Stimulated activated CD4-positive, alpha-beta T cell treated with anti-CD3 and anti-CD28 coated beads, Interleukin-2, amount 100 ng/mL, for 4 hours (primary cell): ENCODE measurements around the gene RHAG.
"Not testable (repeated sequence)": the region's sequence is repeated elsewhere in the genome, so short reads cannot be mapped to it uniquely, and the experiment has no call there.

Experiments used
- DNase-seq: peaks from one replicate; pipeline ENCODE4 v3.0.0-alpha.2; 2020; ENCODE audit warnings: low read depth

Gene RHAG

DNA sequence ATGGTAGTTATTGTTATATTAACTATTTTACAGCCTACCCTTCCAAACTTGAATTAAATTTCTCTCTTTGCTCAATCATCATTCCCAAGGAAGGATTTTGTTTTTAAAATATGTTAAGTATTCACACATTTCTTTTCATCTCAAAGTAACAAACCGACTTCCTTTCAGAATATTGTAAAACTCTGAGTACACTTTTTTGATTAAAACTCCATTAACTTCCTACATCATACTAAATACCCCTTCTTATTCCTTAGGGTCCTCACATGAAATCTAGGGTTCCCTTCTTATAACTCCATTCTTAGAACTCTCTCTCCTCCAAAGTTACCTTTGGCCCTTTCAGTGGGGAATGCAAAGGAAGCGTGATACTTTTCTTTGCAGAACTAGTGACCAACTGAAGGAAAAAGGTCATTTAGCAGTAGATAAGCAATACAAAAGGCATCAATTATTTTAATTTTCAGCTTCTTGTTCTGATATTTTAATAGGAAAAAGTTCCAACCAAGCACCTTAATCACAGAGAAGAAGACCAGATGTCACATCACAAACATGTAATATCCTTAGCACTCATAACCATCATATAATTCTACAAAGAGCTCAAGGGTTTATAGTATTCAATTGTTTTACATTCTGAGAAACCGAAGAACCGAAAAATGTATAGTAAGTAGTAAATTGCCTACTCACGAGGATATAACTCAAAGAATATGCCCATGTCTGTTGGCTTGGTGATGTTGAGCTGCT is 494 bp downstream of the RHAG start:
- DNase-seq: no peak

DNA sequence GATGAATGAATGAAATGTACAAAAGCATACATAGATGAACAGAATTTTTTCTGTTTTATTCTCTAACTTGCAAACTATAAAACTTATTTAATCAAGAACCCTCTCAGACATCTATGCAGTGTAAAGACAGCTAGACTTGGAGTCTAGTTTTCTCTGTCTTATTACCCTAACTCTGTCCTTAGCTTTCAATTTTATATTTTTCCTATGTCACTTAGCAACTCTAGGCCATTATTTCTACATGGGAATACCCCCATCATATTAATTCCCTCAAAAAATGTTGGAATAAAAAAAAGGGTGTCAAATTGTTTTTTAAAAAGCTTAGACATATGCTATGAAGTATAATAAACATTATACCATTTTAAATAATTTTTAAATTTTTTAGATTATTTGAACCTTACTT is 1.2 kb downstream of the RHAG start:
- DNase-seq: no peak

DNA sequence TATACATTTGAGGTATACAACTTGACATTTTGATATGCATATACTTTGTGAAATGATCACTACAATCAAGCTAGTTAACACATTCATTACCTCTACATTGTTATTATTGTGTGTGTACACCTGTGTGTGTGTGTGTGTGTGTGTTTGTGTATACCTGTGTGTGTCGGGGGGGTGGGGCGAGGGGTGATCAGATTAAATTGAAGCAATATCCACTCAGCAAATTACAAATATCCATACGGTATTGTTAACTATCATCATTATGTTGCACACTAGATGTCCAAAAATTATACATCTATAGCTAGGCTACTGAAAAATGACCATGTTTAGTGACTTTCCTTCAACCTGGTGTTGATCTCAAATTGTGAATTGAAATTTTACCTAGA is 1.8 kb downstream of the RHAG start:
- no peak for DNase-seq

DNA sequence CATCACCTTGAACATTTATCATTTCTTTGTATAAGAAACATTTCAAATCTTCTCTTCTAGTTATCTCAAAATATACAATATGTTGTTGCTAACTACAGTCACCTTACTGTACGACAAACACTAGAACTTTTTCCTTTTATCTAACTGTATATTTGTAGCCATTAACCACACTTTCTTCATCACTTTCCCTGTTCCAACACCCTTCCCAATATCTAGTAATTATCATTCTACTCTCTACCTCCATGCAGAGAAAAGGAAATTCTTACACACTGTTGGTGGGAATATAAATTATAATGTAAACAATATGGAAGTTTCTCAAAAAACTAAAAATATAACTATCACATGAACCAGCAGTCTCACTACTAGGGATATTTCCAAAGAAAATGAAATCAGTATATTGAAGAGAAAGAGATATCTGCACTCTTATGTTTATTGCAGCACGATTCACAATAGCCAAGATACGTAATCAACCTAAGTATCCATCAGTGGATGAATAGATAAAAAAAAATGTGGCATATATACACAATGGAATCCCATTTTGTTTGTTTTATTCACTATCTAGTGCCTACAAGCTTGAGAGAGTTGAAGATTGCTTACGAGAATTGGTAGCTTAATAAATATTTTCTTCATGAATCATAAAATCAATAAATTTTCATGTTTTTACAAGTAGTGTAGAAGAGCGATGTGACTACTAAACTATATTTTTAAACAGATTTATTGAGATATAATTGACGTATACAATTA is 2.4 kb downstream of the RHAG start:
- DNase-seq: no peak

DNA sequence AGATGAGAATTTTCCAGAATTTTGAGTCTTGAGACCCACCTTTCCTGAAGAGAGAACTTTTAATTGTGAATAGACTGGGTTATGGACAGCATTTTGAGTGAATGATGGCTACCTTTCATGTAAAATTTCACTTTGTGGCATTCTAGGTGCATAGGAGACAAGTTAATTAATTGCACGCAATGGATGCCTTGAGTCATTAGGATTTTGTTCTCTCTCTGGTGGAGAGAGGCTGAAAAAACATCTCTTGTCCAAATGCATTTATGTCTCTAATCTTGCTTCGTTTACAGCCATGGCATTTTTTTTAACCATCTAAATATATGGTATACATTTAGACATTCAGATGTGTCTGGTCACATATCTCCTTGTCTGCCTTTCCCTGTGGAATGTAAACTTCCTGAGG is 3.1 kb downstream of the RHAG start:
- DNase-seq: no peak

DNA sequence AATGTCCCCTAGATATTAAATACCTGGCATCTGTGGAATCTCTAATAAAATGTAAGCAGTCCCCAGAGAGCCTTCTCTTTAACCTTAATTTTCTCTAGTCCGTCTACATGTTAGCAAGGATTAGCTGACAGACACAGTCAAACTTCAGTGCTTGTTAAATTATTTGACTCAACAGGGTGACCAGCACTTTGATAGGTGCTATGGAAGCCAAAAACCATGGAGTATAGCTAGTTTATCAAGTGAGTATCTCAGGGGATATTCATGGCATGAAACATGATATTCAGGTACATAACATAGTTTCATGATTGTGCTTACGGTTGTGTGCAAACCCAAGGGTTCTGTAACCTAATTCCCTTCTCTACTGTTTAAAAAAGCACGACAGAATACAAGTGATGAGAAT is 3.9 kb downstream of the RHAG start:
- no peak for DNase-seq

DNA sequence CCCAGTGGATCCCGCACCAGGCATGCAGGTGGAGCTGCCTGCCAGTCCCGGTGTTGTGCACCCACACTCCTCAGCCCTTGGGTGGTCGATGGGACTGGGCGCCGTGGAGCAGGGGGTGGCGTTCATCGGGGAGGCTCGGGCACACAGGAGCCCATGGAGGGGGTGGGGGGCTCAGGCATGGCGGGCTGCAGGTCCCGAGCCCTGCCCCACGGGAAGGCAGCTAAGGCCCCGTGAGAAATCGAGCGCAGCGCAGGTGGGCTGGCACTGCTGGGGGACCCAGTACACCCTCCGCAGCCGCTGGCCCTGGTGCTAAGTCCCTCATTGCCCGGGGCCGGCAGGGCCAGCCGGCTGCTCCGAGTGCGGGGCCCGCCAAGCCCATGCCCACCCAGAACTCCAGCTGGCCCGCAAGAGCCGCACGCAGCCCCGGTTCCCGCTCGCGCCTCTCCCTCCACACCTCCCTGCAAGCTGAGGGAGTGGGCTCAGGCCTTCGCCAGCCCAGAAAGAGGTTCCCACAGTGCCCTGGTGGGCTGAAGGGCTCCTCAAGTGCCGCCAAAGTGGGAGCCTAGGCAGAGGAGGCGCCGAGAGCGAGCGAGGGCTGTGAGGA is 7.1 kb downstream of the RHAG start:
- not testable (repeated sequence) for DNase-seq

DNA sequence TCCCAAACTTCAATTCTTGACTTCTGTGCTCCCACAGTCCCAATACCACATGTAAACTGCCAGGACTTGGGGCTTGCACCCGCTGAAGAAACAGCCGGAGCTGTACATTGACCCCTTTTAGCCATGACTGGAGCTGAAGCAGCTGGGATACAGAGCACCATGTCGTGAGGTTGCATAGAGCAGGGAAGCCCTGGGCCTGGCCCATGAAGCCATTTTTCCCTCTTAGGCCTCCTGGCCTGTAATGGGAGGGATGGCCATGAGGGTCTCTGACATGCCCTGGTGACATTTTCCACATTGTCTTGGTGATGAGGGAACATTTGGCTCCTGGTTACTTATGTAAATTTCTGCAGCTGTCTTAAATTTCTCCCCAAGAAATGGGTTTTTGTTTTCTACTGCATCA is 9.8 kb downstream of the RHAG start:
- DNase-seq: no peak

DNA sequence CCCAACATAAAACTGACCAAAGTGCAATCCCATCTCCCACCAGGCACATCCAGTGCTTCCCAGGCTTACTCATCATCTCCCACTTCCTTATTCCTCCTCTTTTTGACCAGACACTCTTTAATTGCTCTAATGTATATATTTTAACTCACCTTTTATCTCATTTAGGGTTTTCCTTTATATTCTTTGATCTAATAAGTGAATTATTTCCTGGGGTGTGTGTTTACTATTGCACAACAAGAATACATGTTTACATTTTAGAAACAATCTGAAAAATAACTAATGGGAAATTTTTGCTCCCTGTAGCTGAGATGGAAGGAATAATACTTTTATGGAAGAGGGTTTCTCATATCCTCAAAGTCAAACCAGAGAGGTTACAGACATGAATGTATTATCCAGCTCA is 18.4 kb downstream of the RHAG start:
- no peak for DNase-seq

DNA sequence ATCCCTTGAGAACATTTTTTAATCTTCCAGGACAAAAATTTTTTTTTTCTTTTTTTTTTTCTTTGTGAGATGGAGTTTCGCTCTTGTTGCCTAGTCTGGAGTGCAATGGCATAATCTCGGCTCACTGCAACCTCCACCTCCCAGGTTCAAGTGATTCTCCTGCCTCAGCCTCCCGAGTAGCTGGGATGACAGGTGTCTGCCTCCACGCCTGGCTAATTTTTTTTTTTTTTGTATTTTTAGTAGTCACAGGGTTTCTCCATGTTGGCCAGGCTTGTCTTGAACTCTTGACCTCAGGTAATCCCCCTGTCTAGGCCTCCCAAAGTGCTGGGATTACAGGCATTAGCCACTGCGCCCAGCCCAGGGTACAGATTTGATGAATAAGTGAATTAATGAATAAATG is 22.5 kb downstream of the RHAG start:
- DNase-seq: not testable (repeated sequence)

DNA sequence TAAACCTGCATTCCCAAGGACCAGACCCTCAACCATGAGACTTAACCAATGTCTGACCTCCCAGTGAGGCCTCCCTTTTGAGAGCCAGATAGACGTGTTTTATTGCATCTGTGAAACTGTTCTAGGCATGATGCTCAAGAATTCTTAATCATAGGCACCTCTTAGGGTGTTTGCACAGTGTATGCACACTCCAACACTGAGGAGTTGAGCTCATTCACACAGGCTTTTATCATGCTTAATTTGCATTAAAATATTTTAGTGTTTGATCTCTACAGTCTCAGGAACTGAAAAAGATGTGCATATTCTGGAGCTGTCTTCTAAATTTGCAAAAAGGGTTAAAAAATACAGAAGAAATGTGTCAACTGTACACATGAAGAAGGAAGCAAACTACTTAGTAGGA is 27.4 kb downstream of the RHAG start:
- no peak for DNase-seq

DNA sequence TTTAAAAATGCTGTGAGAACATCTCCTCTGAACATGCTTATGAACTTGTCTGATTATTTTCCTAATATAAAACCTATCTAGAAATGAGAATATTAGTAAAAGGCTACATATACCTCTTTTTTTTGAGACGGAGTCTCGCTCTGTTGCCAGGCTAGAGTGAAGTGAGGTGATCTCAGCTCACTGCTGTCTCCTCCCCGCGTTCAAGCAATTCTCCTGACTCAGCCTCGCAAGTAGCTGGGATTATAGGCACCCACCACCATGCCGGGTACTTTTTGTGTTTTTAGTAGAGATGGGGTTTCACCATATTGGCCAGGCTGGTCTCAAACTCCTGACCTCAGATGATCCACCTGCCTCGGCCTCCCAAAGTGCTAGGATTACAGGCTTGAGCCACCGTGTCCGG is 28.4 kb downstream of the RHAG start:
- not testable (repeated sequence) for DNase-seq

DNA sequence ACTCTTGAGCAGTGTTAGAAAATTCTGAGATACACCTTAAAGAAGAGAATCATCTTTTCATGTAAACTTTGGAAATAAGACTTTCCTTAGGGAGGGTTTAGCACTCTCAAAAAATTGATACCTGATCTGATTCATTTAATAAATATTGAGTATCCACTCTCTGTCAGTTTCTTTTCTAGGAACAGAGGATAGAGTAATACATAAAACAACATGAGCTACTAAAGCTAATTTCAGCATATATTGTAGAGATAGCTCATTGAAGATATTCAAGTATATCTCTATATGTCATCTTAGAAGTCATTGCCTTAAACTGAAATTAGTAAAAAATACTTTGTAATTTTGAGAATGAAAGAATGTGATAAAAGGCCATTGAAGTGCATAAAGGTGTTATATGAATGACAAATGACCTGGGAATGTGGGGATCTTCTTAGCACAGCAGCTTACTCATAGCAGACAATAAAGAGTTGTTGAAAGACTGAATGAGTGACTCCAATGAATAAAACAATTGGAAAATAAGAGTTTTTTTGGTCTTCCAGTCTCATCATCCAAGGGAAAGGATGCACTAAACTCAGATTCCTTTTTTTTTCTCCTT is 29.2 kb downstream of the RHAG start:
- DNase-seq: no peak

DNA sequence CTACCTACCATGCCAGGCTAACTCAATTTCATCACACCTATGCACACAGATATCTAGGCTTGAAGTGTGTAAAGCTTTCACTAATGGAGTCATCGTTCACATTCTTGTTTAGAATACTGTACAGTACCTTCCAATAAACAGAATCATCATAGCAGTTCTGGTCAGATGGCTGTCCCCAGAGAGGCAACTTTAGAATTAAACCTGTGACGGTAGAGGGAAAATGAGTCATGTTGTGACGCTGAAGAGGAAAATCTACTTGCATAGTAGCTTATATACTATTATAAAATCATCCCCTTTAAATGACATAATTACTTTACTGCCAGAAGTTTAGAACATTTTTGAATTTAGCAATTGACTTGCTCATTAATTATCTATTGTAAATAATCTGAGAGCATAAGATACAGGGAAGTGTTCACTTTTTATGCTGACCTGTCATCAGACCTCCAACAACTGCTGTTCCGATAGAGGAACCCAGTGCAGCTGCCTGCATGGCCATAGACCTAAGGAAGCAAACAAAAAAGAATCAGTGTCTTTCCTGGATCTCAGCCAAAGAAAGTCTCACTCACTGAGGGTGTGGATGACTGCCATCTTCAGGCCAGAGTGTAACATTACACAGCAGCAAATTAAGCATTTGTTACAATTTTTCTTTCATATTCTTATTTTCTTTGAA is 29.8 kb downstream of the RHAG start:
- no peak for DNase-seq

DNA sequence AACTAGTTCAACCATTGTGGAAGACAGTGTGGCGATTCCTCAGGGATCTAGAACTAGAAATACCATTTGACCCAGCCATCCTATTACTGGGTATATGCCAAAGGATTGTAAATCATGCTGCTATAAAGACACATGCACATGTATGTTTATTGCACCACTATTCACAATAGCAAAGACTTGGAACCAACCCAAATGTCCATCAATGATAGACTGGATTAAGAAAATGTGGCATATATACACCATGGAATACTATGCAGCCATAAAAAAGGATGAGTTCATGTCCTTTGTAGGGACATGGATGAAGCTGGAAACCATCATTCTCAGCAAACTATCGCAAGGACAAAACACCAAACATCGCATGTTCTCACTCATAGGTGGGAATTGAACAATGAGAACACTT is 32.6 kb downstream of the RHAG start:
- DNase-seq: not testable (repeated sequence)

DNA sequence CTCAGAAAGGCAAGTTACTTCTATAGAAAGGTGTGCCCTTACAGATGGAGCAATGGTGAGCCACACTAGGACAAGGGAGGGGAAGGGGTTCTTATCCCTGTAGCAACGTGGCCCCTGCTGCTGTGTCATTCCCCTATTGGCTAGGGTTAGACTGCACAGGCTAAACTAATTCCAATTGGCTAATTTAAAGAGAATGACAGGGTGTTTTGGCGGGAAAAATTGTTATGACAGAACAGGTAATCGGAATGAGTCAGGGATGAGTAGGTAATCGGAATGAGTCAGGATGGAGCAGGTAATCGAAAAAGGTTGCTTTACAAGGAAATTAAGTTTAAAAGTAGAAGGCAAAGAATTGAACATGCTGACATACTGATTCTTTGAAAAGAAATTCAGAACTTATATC is 49.4 kb downstream of the RHAG start:
- not testable (repeated sequence) for DNase-seq

DNA sequence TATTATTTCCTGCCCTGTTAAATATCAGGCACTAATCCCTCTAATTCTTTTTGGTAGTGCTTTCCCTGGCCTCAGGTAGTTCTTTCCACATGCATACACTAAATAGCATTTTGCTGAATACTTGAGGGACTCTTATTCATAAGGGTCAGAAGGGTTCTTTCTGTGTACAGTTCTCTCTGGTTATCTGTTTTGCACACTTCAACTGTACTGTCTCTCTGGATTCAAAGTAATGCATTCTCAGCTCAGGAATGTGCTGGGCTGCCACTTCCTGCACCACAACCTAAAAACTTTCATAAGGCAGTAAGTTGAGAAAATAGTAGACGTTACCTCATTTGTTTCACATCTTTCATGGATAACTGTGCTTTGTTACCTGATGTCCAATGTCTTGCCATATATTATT is 54.1 kb downstream of the RHAG start:
- no peak for DNase-seq

DNA sequence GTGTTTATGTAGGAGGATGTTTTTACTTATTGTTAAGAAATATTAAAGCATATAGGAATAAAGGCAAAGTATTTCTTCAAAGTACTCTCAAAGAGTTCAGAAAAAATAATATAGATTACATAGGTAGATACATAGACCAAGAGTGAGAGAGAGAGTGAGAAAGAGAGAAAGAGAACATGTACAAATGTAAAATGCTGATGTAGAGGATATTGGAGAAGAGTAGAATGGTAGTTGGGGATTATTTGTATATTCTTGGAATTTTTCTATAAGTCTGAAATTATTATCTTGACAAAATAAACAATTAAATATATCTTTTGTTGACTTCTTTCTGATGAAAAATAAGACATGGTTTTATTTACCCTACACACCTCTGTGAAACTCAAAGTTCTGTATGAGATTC is 57.0 kb downstream of the RHAG start:
- no peak for DNase-seq

DNA sequence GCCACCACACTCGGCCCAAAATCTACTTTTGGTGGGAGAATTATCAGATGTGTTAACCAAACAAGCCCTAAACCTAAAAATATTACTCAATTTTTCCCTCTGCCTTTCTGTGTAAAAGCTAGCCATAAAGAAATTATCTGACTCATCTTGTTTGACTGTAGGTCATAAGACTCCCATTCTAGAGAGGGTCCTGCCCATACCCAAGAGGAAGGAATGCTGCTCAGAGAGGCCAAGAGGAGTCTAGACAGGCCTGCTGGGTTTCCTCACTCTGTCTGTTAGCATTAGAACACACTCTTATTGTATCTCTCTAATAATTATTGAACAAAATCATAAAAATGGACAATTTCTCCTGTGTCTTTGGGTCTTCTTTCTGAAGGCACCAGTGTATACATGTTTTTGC is 60.0 kb downstream of the RHAG start:
- DNase-seq: no peak

DNA sequence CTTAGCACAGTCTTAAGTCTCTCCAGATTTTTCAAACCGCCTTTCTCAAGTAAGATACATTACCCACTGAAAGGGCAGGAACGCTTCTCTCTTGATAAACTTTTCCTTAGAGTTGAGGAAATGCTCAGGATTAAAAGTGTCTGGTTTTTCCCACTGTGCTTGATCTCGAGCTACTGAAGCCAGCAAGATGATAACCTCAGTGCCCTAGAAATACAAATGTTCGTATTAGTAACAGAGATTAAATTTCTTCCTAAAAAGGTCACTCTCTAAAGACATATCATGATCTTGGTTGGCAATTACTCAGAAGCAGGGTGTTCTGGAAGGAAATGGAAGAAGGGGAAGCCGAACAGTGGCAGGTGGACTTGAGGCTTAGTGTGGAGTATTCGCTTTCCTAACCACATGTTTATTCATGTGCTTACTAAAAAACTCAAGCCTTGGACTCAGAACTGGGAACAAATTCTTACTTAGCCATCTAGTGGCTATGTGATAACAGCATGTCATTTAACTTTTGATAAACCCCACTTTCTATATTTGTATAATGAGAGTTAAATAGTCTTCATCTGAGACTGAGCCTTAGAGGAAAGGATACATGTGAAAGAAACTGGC is 66.1 kb downstream of the RHAG start:
- DNase-seq: no peak

DNA sequence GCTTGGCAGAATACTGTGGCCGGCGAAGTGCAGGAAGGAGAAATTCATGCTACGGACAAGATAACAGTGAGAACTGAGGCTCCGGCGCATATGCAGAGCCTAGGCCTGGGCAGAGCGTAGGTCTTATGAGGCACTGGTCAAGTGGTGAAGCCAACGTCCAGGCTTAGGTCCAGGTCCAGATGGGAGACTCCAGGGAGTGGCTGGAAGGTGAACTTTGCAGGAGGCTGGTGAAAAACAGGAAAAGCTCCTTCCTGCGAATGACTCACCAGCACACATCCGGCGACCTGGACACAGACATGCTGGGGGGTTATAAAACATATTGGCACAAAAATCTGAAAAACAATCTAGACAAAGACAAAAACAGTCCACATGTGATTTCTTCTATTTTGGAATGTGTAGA is 70.8 kb downstream of the RHAG start:
- no peak for DNase-seq

DNA sequence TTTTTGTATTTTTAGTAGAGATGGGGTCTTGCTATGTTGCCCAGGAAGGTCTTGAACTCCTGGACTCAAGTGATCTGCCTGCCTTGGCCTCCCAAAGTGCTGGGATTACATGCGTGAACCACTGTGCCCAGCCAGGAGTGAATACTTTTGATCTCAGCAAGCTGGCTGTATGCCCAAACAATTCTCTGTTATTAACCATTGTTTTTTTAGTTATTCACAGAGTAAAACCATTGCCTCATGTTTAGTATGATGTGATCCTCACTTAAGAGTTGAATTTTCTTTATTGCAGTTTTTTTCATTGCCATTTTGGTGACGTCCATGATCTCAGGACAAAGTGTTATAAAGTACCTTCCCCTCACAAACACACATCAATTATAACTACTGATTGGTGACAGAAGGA is 71.4 kb downstream of the RHAG start:
- DNase-seq: no peak
